ENCODE measurements around the gene SDK2.

Gene SDK2

DNA sequence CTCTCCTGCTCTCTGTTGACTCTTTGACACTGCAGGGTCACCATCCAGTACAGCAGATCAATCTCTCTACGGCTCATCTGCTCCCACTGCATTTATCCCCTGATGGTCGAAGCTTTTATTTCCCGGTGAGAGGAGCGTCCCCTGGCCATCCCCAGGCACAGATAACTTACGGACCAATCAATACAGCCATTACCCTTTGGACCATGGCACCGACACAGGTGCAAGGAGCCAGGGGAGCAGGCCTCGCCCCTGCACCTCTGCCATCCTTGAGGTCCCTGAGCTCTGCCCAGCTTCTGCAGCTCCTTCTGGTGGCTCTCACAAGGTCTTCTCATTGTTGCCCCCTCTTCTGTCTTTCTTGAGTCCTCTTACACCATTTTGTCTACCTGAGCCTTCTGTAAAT is 115.6 kb downstream of the SDK2 start:
- no peak for DNase-seq

DNA sequence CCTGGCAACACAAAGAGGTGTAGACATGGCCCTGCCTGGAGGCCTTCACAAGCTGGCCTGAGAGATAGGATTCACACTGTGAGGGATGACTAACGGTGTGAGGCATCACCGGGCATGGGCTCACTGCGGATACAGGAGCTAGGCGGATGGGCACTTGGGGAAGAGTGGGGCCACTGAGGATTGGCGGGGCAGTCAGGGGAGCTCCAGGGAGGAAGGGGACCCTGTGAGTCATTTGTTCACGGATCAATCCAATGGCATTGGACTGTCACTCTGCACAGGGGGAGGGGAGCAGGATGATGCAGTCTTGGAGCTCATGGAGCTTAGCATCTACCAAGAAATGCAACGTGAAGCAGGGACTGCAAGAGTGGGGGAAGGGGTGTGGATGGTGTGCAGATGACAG is 117.3 kb downstream of the SDK2 start:
- no peak for DNase-seq

DNA sequence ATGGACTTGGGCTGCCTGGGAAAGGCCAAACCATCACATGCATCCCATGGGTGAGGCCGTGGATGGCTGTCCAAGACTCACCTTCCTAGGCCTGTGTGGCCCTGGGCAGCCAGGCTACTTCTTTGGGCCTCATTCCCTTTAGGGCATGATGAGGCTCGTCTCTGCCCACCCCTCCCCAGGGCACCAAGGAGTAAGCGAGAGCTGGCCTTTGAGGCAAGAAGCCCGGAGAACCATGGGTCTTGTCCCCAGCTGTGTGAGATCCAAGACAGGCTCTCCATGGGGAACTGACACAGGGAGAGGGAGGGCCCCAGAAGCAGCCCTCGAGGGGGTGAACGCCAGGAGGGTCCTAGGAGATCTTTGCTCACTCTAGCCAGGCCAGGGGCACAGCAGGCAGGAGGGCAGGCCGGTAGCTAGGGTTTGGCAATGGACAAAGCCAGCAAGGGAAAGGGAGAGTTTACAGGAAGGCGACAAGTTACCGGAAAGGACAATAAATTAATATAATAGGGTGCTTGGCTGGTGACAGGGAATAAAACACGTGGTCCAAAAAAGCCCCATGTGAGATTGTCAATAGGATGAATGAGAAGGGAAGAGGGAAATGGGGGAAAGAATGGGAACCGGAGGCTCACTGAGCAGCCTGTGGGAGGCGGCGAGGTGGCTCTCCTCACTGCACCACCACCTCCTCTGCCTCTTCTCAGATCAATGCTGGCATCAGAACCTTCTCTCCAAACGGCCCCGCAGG is 119.1 kb downstream of the SDK2 start:
- DNase-seq: no peak

DNA sequence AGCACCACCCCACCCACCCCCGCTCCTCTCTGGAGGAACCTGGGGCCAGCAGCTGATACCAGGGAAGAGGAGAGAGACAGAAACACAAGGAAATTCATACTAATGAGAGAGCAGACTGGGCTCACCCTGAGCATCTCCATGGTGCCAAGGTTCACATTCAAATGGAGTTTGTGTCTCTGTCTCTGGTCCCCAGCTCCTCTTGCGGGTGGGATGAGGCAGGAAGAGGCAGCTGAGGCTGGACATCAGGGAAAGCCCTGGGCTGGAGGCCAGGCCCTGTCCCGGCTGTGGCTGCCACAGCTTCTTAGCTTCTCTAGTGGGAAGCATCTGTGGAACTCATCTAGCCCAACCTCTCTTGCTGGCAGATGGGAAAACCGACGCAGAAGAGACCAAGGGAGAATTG is 121.5 kb downstream of the SDK2 start:
- no peak for DNase-seq

DNA sequence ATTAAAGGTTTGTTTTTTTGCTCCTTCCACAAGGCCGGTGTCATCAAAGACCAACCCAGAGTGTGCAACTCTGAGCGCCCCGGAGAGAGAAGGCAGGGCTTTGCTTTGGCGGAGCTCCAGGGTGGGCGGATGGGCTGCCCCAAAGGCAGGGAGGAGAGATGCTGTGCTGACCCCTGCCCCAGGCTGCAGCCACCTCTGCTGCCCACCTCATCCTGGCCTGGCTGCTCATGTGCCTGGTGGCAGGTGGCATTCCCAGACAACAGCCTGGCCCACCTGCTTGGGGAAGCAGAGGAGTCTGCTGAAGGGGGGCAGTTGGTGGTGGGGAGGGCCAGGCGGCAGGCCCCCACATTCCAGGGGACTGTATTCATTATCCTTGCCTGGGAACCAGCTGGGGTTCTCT is 122.1 kb downstream of the SDK2 start:
- DNase-seq: no peak

DNA sequence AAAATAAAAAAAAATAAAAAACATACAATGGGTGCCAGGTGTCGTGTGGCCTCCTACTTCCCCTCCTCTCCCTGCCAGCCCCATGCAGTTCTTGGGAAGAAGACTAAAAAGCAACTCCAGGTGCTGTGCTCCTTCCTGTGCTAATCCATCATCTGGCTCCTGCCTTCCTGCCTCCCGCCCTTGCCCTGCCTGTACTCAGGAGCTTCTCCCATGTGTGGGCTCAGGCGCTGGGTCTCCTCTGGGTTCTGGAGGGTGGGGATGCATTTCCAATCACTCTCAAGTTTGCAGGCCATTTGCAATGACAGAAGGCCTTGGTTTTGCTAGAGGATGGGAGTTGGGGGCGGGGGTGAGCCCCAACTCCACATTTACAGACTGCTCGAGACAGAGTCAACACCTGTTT is 122.9 kb downstream of the SDK2 start:
- DNase-seq: no peak

DNA sequence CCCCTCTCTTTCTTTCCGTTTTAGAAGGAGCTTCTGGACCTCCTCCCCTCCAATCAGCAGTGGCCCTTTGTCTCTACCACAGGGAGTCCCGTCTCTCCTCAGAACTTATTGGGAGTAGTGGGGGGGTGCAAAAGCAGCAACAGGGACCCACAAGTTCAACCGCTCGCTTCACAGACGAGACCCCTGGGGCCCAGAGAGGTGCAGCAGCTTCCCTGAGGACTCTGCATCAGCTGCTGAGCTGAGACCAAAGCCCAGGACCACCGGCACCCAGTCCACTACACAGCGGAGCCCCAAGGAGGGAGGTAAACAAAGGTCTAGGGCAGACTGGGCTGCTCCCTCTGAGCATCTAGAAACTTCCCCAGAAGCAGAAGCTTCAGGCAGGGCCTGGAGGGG is 123.9 kb downstream of the SDK2 start:
- no peak for DNase-seq

DNA sequence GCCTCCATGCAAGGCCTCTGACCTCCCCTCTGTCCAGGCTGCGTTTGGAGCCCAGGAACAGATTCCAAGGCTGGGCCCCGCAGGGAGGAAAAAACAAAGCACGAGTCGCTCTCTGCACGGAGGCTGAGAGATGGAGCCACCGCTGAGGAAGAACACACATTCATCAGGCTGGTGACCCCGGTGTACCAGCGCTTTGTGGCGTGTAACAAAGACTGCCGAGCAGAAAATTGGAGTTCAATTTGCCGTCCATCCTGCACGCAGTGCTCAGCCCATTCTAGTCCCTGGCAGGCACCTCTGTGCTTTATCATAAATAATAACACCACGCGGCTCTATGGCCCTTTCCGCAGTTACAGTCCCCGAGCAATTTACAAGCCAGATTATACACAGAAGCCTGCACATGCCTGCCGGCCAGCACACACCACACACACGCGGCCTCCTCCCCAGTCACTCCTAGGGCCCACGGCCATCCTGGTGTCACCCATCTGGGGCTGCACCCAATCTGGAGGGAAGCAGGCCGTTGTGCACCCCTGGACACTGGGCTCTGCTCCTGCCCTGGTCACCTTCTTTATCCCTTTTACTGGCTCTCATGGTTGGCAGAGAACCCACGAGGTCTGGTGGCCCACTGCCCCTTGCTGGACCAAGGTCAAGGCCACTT is 124.4 kb downstream of the SDK2 start:
- no peak for DNase-seq

DNA sequence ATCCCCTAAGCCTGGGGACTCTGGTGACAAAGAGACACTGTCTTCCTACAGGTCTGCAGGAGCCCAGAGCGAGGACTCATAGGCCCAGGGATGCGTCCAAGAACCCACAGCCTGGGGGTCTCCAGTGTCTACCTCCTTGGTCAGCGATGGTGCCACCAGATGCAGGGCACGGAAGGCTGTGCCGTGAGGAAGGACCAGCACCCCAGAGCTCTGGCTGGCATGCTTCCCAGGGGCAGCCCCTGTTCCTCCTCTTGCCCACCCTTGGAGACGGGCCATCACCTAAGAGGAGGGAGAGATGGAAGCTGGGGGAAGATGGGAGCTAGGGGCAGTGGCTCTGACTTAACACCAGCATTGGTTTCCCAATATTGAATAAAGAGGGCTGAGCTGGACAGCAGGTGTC is 125.2 kb downstream of the SDK2 start:
- DNase-seq: no peak

DNA sequence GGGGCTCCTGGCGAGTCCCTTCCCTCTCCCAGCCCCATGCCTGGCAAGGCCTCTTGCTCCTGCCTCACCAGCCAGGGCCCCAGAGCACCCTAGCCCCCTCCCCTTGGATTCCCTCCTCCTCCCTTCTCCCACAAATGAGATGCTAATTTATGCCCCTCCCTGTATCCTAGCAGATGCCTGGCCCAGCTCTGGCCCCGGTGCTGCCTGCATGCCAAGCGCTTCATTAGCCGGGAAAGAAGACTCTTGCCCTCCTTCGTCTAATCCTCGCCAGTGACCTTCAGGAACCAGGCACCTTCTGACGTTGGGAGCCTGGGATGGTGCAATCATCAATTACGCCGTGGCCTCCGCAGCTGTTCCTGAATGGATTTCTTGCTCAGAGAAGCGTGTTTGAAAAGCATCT is 127.8 kb downstream of the SDK2 start:
- no peak for DNase-seq

DNA sequence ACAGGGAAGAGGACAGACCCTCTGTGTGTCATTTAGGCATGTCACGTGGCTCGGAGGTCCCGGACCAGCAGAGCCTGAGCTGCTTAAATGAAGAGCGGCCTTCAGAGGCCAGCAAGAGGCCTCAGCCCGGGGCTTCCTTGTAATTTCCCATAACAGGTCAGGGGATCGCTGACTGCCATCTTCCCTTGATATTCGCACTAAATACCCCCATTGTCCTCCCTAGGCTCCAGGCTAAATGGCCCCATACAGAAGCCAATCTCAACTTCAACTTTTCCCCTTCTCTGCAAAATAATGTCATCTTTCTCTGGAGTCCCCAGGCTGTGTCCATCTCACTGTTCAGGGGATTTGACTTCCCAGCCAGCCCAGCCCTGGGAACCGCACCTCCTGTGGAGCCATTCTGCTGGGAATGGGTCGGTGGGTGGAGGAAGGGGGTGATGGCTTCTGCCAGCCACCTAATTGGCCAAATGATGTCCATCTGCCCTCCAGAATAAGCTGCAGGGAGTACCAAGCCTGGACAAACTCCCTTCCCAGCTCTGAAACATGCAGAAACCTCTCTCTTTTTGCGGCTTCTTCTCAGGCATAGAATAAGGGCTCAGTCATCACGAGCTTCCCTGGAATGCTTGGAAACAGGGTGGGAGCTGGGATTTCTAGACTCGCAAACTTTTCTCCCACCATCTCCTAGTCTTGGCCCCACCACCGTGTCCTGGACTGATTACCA is 129.9 kb downstream of the SDK2 start:
- DNase-seq: no peak

DNA sequence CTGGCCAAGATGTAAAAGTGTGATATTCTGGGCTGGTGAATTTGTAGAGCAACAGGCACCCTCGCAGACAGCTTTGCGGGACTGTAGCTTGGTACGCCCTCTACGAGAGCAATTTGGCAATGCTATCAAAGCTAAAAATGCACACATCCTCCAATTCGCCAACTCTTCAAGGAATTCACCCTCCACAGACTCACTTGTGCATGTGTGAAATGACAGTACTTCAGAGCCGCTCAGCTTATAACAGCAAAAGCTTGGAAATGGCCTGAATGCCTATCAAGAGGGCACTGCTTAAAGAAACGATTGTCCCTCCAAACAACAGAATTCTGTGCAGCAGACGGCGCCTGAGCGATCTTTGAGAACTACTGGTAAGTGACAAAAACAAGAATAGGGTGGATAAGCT is 130.8 kb downstream of the SDK2 start:
- DNase-seq: no peak

DNA sequence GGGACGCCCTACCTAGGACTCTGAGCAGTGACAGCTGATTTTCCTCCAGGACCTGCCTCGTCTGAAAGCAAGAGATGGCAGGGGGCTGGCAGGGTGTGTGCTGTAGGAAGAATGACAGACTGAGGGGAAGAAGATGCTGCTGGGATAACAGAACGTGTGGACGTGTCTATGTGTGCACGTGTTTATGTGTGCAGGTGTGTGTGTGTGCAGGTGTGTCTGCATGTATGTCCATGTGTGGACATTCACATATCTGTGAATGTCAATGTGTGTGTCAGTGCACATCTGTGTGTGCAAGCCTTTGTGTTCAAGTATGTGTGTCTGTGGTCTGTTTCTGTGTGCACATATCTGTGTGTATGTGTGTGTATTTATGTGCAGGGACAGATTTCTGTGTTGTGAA is 132.5 kb downstream of the SDK2 start:
- DNase-seq: no peak

DNA sequence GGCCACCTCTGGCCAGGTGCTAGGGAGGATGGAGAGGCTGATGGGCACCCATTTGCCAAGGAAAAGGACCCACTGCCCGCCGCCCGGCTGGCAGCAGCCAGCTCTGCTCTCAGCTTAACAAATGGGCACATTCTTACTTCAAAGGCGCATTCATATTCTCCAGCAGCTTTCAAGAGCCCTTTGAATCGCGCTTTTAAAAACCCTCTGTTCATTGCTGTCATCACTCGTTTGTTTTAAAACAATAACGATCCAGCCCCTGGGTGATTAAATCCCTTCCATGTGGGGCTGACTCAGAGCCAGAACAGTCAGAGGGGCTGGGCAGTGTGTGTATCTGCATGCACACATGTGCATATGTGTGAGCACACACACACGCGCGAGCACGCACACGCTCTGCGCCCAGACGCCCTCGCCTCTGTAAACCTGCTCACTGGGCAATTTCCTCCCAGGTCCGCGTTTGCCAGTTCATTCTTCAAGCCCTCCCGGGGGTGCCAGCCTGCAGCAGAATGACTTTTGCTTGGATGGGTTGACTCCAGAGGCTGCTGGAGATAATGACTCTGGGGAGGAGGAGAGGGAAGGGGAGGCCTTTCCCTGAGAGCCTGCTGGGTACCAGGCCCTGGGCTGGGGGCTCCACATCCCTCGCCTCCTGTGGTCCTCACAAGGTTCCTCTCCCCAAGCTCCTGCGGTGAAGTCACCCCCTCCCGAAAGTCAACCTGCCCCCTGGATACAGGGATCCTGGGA is 133.1 kb downstream of the SDK2 start:
- no peak for DNase-seq

DNA sequence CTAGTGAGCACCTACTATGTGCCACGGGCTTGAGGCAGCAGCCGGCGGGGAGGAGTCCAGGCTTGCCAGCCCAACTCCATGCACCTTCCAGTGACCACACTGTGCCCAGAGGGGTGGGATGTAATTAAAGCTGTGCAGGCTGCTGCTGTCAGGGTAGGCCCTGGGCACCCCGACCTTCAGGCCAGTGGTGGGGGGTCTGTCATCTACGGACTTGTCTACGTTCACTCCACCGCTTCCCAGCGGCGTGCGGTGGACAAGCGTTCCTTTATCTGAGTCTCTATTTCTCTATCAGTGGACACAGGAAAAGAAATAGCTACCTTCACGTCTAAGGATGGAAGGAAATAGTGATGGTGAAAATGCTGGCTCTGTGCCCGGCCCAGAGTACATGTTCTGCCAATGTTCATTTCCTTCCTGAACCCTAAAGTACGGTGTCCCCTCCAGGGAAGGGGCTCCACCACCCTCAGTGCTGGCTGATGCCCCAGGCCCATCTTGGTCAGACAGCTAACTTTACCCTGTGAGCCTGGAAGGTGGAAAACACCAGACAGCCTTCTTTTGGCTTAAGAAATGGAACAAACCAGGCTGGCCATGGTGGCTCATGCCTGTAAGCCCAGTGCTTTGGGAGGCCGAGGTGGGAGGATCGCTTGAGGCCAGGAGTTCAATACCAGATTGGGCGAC is 135.2 kb downstream of the SDK2 start:
- no peak for DNase-seq

DNA sequence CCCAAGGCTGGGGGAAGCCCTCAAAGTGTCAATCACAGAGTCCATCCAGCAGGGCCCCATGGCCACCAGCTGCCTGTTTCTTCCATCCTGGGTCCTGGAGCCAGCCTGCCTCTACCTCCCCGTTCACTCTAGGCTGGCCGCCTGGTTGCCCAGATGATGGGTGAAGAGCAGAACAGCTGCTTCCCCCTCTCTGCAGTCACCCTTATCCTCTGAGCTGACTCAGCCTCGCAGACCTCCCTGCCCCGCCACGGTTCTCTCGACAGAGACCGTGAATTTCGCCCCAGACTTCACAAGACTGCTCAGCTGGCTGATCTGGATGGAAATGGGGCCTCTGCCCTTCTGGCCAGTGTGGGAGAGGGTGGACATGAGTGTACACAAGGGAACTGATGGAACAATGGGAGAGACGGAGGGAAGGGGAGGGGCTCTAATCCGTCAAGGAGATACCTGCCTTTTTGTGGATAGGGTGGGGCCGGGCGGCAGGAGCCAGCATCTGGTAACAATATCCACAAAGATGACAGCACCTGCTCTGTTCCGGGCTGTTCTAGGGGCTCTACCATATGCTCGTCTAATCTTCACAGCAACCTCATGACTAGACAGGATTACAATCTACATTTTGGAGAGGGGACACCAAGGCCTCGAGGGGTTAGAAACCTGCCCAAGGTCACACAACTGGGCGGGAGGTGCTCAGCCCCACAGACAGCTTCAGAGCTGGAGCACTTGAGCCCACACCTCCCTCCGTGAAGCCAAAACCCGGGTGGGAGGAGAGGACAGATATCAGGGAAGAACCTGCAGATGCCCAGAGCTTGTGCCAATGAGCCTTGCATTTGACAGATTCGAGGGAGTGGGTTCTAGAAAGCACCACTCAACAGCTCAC is 136.0 kb downstream of the SDK2 start:
- DNase-seq: no peak

DNA sequence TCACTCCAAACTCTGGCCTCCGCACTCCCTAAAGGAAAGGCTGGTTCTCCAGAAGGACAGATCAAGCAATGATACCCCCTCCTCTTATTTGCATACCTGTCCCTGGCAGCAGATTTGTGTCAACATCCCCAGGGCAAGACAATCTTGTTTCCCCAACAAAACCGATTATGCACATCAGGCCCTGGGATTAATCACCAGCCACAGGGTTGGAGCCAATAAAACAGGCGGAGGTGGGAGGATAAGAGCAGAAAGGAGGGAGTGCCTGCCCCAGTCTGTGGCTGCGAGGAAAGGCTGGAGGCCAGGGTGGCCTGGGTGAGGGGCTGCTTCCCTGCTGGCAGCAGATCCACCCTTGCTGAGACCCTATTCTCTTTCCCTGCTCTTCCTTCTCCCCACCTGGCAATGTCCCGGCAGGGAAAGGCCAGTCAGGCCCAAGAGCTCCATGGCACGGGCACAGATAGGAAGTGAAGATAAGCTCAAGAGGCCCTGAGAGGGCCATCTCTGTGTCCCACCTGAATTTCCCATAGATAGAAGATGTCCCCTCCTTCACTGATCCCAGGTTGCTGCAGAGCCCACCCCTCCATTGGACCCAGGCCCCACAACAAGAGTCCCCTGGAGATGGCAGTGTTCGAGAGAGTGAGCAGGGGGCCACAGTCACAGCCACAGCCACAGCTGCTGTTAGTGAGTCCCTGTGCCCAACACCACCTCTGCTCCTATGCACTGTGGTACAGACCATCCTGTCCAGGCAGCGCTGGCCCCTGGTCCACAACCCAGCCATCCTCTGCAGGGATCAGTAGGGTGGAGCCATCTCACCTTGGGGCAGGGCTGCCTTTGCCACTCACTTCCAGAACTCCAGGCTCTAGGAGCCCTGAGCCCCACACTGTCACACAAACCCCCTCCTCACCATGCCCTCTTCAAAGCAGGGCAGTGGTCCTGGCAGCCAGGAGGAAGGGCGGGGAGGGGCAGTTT is 137.5 kb downstream of the SDK2 start:
- DNase-seq: no peak

DNA sequence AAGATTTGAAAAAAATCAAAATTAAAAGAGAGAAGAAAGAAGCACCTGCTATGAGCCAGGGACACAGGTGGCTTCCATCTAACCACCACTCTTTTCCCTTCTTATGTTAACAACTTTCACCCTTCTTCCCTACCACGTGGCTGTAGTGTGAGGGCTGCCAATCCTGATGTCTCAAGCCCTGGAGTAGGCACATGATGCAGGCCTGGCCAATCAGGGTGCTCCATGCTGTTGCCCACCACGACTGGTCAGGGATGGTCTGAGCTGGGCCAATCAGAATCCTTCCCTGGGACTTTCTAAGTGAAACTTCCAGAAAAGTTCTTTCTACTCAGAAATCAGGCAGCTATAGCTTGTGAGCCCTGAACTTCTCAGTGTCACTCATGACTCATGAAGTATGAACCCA is 140.7 kb downstream of the SDK2 start:
- no peak for DNase-seq

DNA sequence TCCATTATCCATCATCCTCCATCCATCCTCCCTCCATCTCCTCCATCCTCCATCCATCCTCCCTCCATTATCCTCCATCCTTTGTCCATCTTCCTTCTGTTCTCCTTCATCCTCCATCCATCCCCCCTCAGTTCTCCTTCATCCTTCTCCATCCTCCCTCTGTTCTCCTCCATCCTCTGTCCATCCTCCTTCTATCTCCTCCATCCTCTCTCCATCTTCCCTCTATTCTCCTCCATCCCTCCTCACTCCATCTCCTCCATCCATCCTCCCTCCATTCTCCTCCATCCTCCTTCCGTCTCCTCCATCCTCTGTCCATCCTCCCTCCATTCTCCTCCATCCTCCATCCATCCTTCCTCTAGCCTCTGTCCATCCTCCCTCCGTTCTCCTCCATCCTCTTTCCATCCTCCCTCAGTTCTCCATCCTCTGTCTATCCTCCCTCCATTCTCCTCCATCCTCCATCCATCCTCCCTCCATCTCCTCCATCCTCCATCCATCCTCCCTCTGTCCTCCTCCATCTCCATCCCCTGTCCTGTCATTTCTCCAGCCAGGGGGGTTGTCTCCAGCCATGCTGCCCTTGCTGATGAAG is 143.7 kb downstream of the SDK2 start:
- no peak for DNase-seq

DNA sequence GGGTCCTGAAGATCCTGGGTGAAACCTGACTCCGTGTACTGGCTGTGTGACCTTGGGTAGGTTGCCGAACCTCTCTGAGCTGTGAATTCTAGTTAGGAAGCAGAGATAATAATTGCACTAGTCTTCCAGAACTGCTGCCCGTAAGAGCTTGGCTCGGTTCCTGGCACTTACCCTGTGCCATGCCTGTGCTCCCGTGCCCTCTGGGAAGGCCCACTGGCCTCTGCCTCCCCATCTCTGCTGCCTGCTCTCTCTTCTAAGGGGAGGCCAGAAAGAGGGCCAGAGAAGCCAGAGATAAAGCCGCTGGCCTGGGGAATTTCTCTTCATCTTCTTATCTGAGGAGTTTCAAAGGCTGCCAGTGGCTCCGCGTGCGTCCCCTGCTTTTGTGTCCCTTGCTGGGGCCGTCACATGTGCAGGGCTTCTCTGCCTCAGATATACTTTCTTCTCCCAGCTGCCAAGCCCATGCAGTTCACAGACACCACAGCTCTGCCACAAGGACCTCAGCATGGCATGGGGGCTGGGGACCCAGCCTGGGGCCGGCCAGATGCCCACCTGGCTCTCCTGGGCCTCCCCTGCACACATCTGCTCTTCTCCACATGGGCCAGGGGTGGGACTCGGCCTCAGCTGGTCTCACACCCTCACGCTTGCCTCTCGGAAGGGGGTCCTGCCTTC is 145.2 kb downstream of the SDK2 start:
- no peak for DNase-seq
